Measurements from ENCODE around the gene SLF2.

Gene SLF2

DNA sequence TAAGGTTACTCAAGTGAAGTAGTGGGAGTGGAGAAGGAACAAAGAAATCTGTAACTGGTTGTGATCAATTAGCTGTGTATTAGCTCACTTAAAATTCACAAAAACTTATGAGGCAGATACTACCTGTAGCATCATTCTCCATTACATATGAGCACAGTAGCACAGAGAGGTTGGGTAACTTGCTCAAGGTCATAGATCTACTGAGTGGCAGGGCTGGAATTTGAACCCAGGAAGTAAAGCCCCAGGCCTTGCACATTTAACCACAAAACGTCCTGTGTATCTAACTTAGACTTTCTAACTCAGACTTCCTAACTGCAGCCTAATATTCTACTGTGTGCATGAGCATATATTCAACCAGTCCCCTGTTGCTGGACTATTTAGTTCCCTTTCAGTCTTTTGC is 5.6 kb upstream of the SLF2 start:
- Histone ChIP-seq H3K36me3 (ENCODE audit: control insufficient read depth, insufficient read depth, low read length) (no peaks in the 10 kb centered on the region), H3K27me3 (replicated peaks; ENCODE audit: control insufficient read depth, insufficient read depth, low read length) (no peaks in the 10 kb centered on the region), H3K4me3 (replicated peaks; ENCODE audit: low read depth, low read length) (no peak overlapping the region)
- DNase-seq (ENCODE audit: extremely low read depth, insufficient read length): no peak
- TF ChIP-seq, protein P1, sequence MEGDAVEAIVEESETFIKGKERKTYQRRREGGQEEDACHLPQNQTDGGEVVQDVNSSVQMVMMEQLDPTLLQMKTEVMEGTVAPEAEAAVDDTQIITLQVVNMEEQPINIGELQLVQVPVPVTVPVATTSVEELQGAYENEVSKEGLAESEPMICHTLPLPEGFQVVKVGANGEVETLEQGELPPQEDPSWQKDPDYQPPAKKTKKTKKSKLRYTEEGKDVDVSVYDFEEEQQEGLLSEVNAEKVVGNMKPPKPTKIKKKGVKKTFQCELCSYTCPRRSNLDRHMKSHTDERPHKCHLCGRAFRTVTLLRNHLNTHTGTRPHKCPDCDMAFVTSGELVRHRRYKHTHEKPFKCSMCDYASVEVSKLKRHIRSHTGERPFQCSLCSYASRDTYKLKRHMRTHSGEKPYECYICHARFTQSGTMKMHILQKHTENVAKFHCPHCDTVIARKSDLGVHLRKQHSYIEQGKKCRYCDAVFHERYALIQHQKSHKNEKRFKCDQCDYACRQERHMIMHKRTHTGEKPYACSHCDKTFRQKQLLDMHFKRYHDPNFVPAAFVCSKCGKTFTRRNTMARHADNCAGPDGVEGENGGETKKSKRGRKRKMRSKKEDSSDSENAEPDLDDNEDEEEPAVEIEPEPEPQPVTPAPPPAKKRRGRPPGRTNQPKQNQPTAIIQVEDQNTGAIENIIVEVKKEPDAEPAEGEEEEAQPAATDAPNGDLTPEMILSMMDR (IDR thresholded peaks at IDR 0.05; ENCODE audit: insufficient read depth, low read length, poor library complexity, severe bottlenecking): no peak

DNA sequence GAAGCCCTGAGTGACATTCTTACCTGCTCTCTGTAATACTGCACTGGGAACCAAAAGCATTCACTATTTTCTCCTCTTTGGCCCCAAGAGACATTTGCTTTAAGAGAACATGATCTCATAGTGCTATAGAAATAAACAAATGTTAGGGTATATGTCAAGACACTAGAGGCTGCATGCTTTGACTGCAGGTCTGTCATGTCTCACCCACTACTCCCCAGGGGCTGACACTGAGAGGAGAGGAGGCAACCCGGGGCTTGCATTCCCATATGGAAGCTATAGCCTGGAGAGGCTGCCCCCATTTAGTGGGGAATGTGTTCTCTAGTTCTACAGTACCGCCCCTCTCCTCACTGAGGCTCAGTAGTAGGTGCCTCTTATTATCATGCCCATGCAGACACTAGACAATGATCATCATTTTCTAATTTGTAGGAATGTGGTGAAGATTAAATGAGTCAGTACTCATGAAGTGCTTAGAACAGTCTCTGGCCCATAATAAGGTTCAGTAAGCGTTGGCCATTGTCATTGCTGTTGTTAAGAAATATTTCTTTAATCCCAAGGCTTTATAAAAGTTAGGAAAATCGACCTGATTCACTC is 4.9 kb upstream of the SLF2 start:
- no peaks in the 10 kb centered on the region for H3K27me3 ChIP-seq (replicated peaks; ENCODE audit: control insufficient read depth, insufficient read depth, low read length)
- TF ChIP-seq, protein P1 (IDR thresholded peaks at IDR 0.05; ENCODE audit: insufficient read depth, low read length, poor library complexity, severe bottlenecking): no peak
- no peak for DNase-seq (ENCODE audit: extremely low read depth, insufficient read length)
- H3K36me3 ChIP-seq (ENCODE audit: control insufficient read depth, insufficient read depth, low read length): no peaks in the 10 kb centered on the region
- H3K4me3 ChIP-seq (replicated peaks; ENCODE audit: low read depth, low read length): no peak overlapping the region

GRCh38 chr10:100908378-100908777 is 4.4 kb upstream of the SLF2 start:
- Histone ChIP-seq H3K27me3 (replicated peaks; ENCODE audit: control insufficient read depth, insufficient read depth, low read length) (no peaks in the 10 kb centered on the region), H3K4me3 (replicated peaks; ENCODE audit: low read depth, low read length) (no peak overlapping the region), H3K36me3 (ENCODE audit: control insufficient read depth, insufficient read depth, low read length) (no peaks in the 10 kb centered on the region)
- DNase-seq (ENCODE audit: extremely low read depth, insufficient read length): no peak
- TF ChIP-seq, protein P1 (IDR thresholded peaks at IDR 0.05; ENCODE audit: insufficient read depth, low read length, poor library complexity, severe bottlenecking): no peak

- TF ChIP-seq, protein P1 (IDR thresholded peaks at IDR 0.05; ENCODE audit: insufficient read depth, low read length, poor library complexity, severe bottlenecking): no peak
- H3K36me3 ChIP-seq (ENCODE audit: control insufficient read depth, insufficient read depth, low read length): no peaks in the 10 kb centered on the region
- DNase-seq (ENCODE audit: extremely low read depth, insufficient read length): no peak
- no peak overlapping the region for H3K4me3 ChIP-seq (replicated peaks; ENCODE audit: low read depth, low read length)
- H3K27me3 ChIP-seq (replicated peaks; ENCODE audit: control insufficient read depth, insufficient read depth, low read length): no peaks in the 10 kb centered on the region
Measured at GRCh38 chr10:100909501-100910263, 3.1 kb upstream of the SLF2 start.

DNA sequence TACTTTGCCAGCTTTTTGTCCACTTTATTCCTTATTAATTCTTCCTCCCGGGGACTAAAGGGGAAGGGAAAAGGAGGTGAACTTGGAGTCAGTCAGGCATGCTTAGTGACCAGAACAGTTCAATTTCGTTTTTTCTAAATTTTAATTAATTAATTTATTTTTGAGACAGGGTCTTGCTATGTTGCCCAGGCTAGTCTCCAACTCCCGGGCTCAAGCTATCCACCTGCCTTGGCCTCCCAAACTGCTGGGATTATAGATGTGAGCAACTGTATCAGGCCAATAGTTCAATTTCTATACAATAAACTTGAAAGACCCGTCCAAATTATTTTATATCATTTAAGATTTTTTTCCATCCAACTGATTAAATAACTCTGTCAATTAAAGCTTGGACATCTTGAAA is 1.3 kb upstream of the SLF2 start:
- no peaks in the 10 kb centered on the region for H3K27me3 ChIP-seq (replicated peaks; ENCODE audit: control insufficient read depth, insufficient read depth, low read length)
- no peak overlapping the region for H3K4me3 ChIP-seq (replicated peaks; ENCODE audit: low read depth, low read length)
- TF ChIP-seq, protein P1 (IDR thresholded peaks at IDR 0.05; ENCODE audit: insufficient read depth, low read length, poor library complexity, severe bottlenecking): no peak

More for the DNA sequence above, 1.3 kb upstream of the SLF2 start:
- no peaks in the 10 kb centered on the region for H3K36me3 ChIP-seq (ENCODE audit: control insufficient read depth, insufficient read depth, low read length)
- no peak for DNase-seq (ENCODE audit: extremely low read depth, insufficient read length)

Data from GM06990 (cell line).